ENCODE measurements around the gene TBC1D4. TPM values are rescaled to one million over a fixed set of nuclear protein-coding genes. Genes with fewer than 3 reads are reported as not detected.

Gene TBC1D4
- total RNA-seq, 1 donor from 2014 or later: 1.5 TPM

GRCh38 chr13:75345193-75345592 is 136.8 kb downstream of the TBC1D4 start:
- no peak for ATAC-seq (ENCODE audit: low read depth)
- H3K36me3 Mint-ChIP-seq (ENCODE audit: low read depth): no peaks in the 10 kb centered on the region
- CTCF ChIA-PET: no interaction called here
- no peak for DNase-seq
- H3K4me1 Mint-ChIP-seq: peaks cover 6% of the 10 kb centered on the region
- TF ChIP-seq CTCF (IDR thresholded peaks at IDR 0.05): no peak
- H3K27me3 Mint-ChIP-seq: no peaks in the 10 kb centered on the region
- H3K27ac Mint-ChIP-seq: no peak overlapping the region
- intact Hi-C loops (cut with micrococcal nuclease): no loop called here
- no peak overlapping the region for H3K4me3 Mint-ChIP-seq
- POLR2A ChIA-PET: no interaction called here
- H3K9me3 Mint-ChIP-seq: no peaks in the 10 kb centered on the region

- Mint-ChIP-seq H3K27me3 (no peaks in the 10 kb centered on the region), H3K4me3 (no peak overlapping the region), H3K27ac (no peak overlapping the region), H3K4me1 (peaks cover 6% of the 10 kb centered on the region), H3K36me3 (ENCODE audit: low read depth) (no peaks in the 10 kb centered on the region), H3K9me3 (no peaks in the 10 kb centered on the region)
- intact Hi-C loops (cut with micrococcal nuclease): no loop called here
- no peak for TF ChIP-seq CTCF (IDR thresholded peaks at IDR 0.05)
- ATAC-seq (ENCODE audit: low read depth): no peak
- POLR2A ChIA-PET: no interaction called here
- CTCF ChIA-PET: no interaction called here
- no peak for DNase-seq
Observed at GRCh38 chr13:75341028-75341427, 140.9 kb downstream of the TBC1D4 start.

- Mint-ChIP-seq H3K4me1 (peaks cover 6% of the 10 kb centered on the region), H3K36me3 (ENCODE audit: low read depth) (no peaks in the 10 kb centered on the region), H3K27ac (no peak overlapping the region), H3K9me3 (no peaks in the 10 kb centered on the region), H3K4me3 (no peak overlapping the region), H3K27me3 (no peaks in the 10 kb centered on the region)
- DNase-seq (no peak), ATAC-seq (ENCODE audit: low read depth) (no peak)
- POLR2A ChIA-PET: no interaction called here
- CTCF ChIA-PET: no interaction called here
- no peak for TF ChIP-seq CTCF (IDR thresholded peaks at IDR 0.05)
- intact Hi-C loops (cut with micrococcal nuclease): no loop called here
Observed at GRCh38 chr13:75339635-75340374, 142.2 kb downstream of the TBC1D4 start.

GRCh38 chr13:75334634-75335447 is 147.1 kb downstream of the TBC1D4 start:
- no peak for TF ChIP-seq CTCF (IDR thresholded peaks at IDR 0.05)
- CTCF ChIA-PET: no interaction called here
- H3K36me3 Mint-ChIP-seq (ENCODE audit: low read depth): no peaks in the 10 kb centered on the region

GRCh38 chr13:75333103-75333502 is 148.9 kb downstream of the TBC1D4 start:
- DNase-seq (no peak), ATAC-seq (ENCODE audit: low read depth) (no peak)
- no peak for TF ChIP-seq CTCF (IDR thresholded peaks at IDR 0.05)
- Mint-ChIP-seq H3K9me3 (no peaks in the 10 kb centered on the region), H3K27ac (no peak overlapping the region), H3K36me3 (ENCODE audit: low read depth) (no peaks in the 10 kb centered on the region), H3K4me3 (no peak overlapping the region), H3K27me3 (no peaks in the 10 kb centered on the region), H3K4me1 (no peaks in the 10 kb centered on the region)
- POLR2A ChIA-PET: no interaction called here
- intact Hi-C loops (cut with micrococcal nuclease): no loop called here
- CTCF ChIA-PET: no interaction called here

More at GRCh38 chr13:75334634-75335447, 147.1 kb downstream of the TBC1D4 start:
- Mint-ChIP-seq H3K9me3 (no peaks in the 10 kb centered on the region), H3K4me1 (no peaks in the 10 kb centered on the region), H3K27ac (no peak overlapping the region), H3K4me3 (no peak overlapping the region), H3K27me3 (no peaks in the 10 kb centered on the region)
- POLR2A ChIA-PET: no interaction called here
- DNase-seq (no peak), ATAC-seq (ENCODE audit: low read depth) (no peak)
- intact Hi-C loops (cut with micrococcal nuclease): no loop called here

Measured in activated B cell treated with CpG ODN at 0.5 μM for 24 hours (primary cell).